CD14-positive monocyte (primary cell): ENCODE measurements around the gene PELI2. TPM values are rescaled to one million over a fixed set of nuclear protein-coding genes. Genes with fewer than 3 reads are reported as not detected.

Source experiments
- DNase-seq, 3 donors: peaks; one replicate each; pipeline ENCODE4 v3.0.0-alpha.2; 2011 to 2022
- H2AFZ ChIP-seq: 2 replicates; pipeline ENCODE4 v1.6.0; 2012; ENCODE audit warnings: mild to moderate bottlenecking, low read depth, low read length, inconsistent platforms; ENCODE audit not compliant: insufficient read depth, poor library complexity, severe bottlenecking
- H3K27ac ChIP-seq, 2 donors: 1 replicate in 1 of 2; 2 replicates in 1 of 2; pipeline ENCODE4 v1.5.1; 2012 to 2013; ENCODE audit warnings: low read length in 2 of 2, control low read depth in 1 of 2, inconsistent platforms in 1 of 2, low read depth in 1 of 2, mild to moderate bottlenecking in 1 of 2
- H3K27me3 ChIP-seq, 2 donors: one replicate each; pipeline versions ENCODE4 v1.6.0 to v1.6.1; 2011 to 2013; ENCODE audit warnings: low read length in 2 of 2; ENCODE audit not compliant: control insufficient read depth in 2 of 2, insufficient read depth in 2 of 2
- H3K36me3 ChIP-seq, 2 donors: replicated peaks in 1 of 2; 1 replicate in 1 of 2; 2 replicates in 1 of 2; pipeline versions ENCODE4 v1.5.1 to v1.6.1; 2012 to 2013; ENCODE audit warnings: low read length in 2 of 2, control low read depth in 1 of 2, inconsistent platforms in 1 of 2, mild to moderate bottlenecking in 1 of 2; ENCODE audit not compliant: insufficient read depth in 2 of 2, control insufficient read depth in 1 of 2
- H3K4me1 ChIP-seq, 2 donors: 1 replicate in 1 of 2; 2 replicates in 1 of 2; pipeline versions ENCODE4 v1.5.1 to v1.6.1; 2012 to 2013; ENCODE audit warnings: low read length in 2 of 2, control low read depth in 1 of 2, inconsistent platforms in 1 of 2, mild to moderate bottlenecking in 1 of 2, moderate library complexity in 1 of 2; ENCODE audit not compliant: insufficient read depth in 2 of 2, control insufficient read depth in 1 of 2
- H3K4me2 ChIP-seq: replicated peaks from 2 replicates; pipeline ENCODE3; 2012; ENCODE audit warnings: low read length, moderate library complexity, mild to moderate bottlenecking; ENCODE audit not compliant: poor library complexity, severe bottlenecking; ENCODE audit errors: extremely low read depth
- H3K4me3 ChIP-seq, 3 experiments: fragments of 200-600 bp in 1 of 3; sonication (generic) in 1 of 3; replicated peaks in 1 of 3; 1 replicate in 2 of 3; 2 replicates in 1 of 3; pipeline ENCODE4 v1.5.1; 2011 to 2013; ENCODE audit warnings: low read length in 3 of 3, mild to moderate bottlenecking in 3 of 3, control low read depth in 2 of 3, low read depth in 2 of 3, inconsistent platforms in 1 of 3, moderate library complexity in 1 of 3
- H3K79me2 ChIP-seq: 2 replicates; pipeline ENCODE4 v1.6.0; 2012; ENCODE audit warnings: mild to moderate bottlenecking, control low read depth, inconsistent platforms, low read length, moderate library complexity; ENCODE audit not compliant: insufficient read depth
- H3K9ac ChIP-seq: 2 replicates; pipeline ENCODE4 v1.6.0; 2017; ENCODE audit warnings: low read length, mild to moderate bottlenecking; ENCODE audit not compliant: insufficient read depth, poor library complexity, severe bottlenecking
- H3K9me3 ChIP-seq, 2 donors: replicated peaks in 1 of 2; 1 replicate in 1 of 2; 2 replicates in 1 of 2; pipeline versions ENCODE4 v1.5.1 to v1.6.1; 2012 to 2013; ENCODE audit warnings: low read length in 2 of 2, control low read depth in 1 of 2; ENCODE audit not compliant: control insufficient read depth in 1 of 2, insufficient read depth in 1 of 2
- H4K20me1 ChIP-seq: 2 replicates; pipeline ENCODE4 v1.6.0; 2012; ENCODE audit warnings: mild to moderate bottlenecking, low read length, control low read depth, moderate library complexity; ENCODE audit not compliant: insufficient read depth
- H3K27ac Mint-ChIP-seq, 7 donors: one replicate each; pipeline ENCODE4 v1.8.0; 2020; ENCODE audit warnings: mild to moderate bottlenecking in 7 of 7, mixed read lengths in 7 of 7, moderate library complexity in 6 of 7, inconsistent platforms in 2 of 7
- H3K27me3 Mint-ChIP-seq, 3 donors: one replicate each; pipeline ENCODE4 v1.8.0; 2021 to 2022; ENCODE audit warnings: low read depth in 3 of 3, mild to moderate bottlenecking in 3 of 3, mixed read lengths in 3 of 3, moderate library complexity in 3 of 3, inconsistent platforms in 1 of 3
- H3K36me3 Mint-ChIP-seq, 2 donors: one replicate each; pipeline ENCODE4 v1.8.0; 2020; ENCODE audit warnings: mixed read lengths in 2 of 2, inconsistent platforms in 1 of 2, mild to moderate bottlenecking in 1 of 2
- H3K4me1 Mint-ChIP-seq: one replicate; pipeline ENCODE4 v1.8.0; 2020; ENCODE audit warnings: mild to moderate bottlenecking, mixed read lengths
- H3K4me3 Mint-ChIP-seq, 2 donors: one replicate each; pipeline ENCODE4 v1.8.0; 2020; ENCODE audit warnings: mild to moderate bottlenecking in 2 of 2, mixed read lengths in 2 of 2, moderate library complexity in 1 of 2
- H3K9me3 Mint-ChIP-seq, 7 donors: one replicate each; pipeline ENCODE4 v1.8.0; 2020 to 2022; ENCODE audit warnings: mixed read lengths in 7 of 7, mild to moderate bottlenecking in 6 of 7, moderate library complexity in 6 of 7, inconsistent platforms in 2 of 7
- CTCF ChIP-seq: fragments of 200-600 bp; IDR thresholded peaks from one replicate; pipeline ENCODE4 v1.8.0; 2022; ENCODE audit warnings: antibody characterized with exemption, mild to moderate bottlenecking
- WGBS: methylation state at CpG from one replicate; pipeline ENCODE4 v1.1.5; 2013; ENCODE audit warnings: missing lambda C conversion rate; ENCODE audit not compliant: insufficient coverage; 5-methylcytosine and 5-hydroxymethylcytosine counted together
- intact Hi-C, 2 donors: fragments of 100-400 bp; cut with micrococcal nuclease; formaldehyde crosslinking; loops; one replicate each; pipeline versions ENCODE4 v1.15.0 to v1.15.1; 2023
- polyA plus RNA-seq, 3 donors: library from polyadenylated mRNA; depleted of rRNA in 1 of 3; unstranded in 2 of 3; stranded (reverse) in 1 of 3; fragments of 300-500 nt in 2 of 3; fragments of >200 nt in 1 of 3; fragmentation: Illumina TruSeq in 2 of 3; gene quantifications; 1 replicate in 2 of 3; 2 replicates in 1 of 3; pipeline ENCODE4 v1.2.3, GENCODE V29; 2012 to 2021

PELI2 gene
- polyA plus RNA-seq, 3 donors, result 10.1 to 35.8 (median 12.5) TPM

DNA sequence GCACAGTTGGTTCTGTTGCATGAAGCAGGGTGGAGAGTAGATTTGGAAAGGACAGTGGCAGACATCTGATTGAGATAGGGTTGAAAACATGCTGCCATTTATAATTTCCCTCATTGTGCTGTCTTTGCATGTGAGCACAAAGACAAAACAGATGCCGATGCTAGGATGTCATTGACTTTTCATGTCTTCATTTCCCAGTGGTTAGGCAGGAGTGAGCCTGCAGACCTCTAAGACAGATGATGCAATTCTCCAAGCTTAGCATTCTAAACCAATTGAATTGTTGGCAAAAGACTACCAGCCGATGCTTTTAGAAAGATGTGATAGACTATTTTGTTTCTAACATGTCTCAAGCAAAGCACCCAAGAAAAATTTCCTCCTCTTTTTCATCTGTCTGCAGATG, 37.1 kb upstream of the PELI2 start:
- Histone ChIP-seq H3K9ac (no peak overlapping the region), H2AFZ (no peak overlapping the region), H3K79me2 (no peaks in the 10 kb centered on the region), H3K36me3 (no peaks in the 10 kb centered on the region), H3K4me1 (peaks cover 0 to 7% of the 10 kb centered on the region in 2 donors), H3K27ac (no peak overlapping the region), H3K4me3 (no peak overlapping the region), H3K27me3 (no peaks in the 10 kb centered on the region), H3K4me2 (no peak overlapping the region), H3K9me3 (no peaks in the 10 kb centered on the region), H4K20me1 (no peaks in the 10 kb centered on the region)
- H3K27me3 Mint-ChIP-seq, result peaks cover 0 to 2% (median 1%) of the 10 kb centered on the region in 3 donors
- WGBS, result 100% methylated on average over 1 of the region's 2 CpGs
- intact Hi-C loops, result no loop called here
- peaks cover 10% of the 10 kb centered on the region for H3K4me1 Mint-ChIP-seq
- no peak overlapping the region for H3K4me3 Mint-ChIP-seq
- no peaks in the 10 kb centered on the region for H3K36me3 Mint-ChIP-seq
- no peak for TF ChIP-seq CTCF
- no peaks in the 10 kb centered on the region for H3K9me3 Mint-ChIP-seq
- no peak overlapping the region for H3K27ac Mint-ChIP-seq
- no peak for DNase-seq

DNA sequence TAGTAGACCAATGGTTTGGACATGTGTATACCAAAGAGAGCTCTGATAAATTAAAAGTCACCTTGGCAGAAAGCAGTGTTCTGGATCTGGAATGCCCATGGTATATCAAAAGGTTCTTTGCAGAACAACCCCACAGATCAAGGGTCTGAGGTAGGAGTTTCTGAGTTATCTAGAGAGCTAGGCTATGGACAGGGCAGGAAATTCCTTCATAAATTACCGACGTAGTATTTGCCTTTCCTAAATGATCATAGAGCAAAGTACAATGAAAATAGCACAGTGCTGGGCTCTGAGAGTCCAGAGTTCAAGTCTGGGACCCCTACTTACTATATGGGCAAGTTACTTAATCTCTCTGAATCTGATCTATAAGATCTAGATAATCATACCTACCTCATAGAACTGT, 35.3 kb upstream of the PELI2 start:
- H3K79me2 ChIP-seq, result no peaks in the 10 kb centered on the region
- no peak overlapping the region for H3K4me3 ChIP-seq
- no peaks in the 10 kb centered on the region for H3K27me3 ChIP-seq
- H3K27ac Mint-ChIP-seq, result no peak overlapping the region
- peaks cover 0 to 2% (median 1%) of the 10 kb centered on the region in 3 donors for H3K27me3 Mint-ChIP-seq
- H3K4me3 Mint-ChIP-seq, result no peak overlapping the region
- no peaks in the 10 kb centered on the region for H3K9me3 Mint-ChIP-seq
- H4K20me1 ChIP-seq, result no peaks in the 10 kb centered on the region
- WGBS, result no CpG with 5 or more reads among the region's 2 CpGs
- peaks cover 0 to 7% of the 10 kb centered on the region in 2 donors for H3K4me1 ChIP-seq
- no peak overlapping the region for H2AFZ ChIP-seq
- no peak overlapping the region for H3K9ac ChIP-seq
- no peak for TF ChIP-seq CTCF
- no peak for DNase-seq
- no peaks in the 10 kb centered on the region for H3K9me3 ChIP-seq
- intact Hi-C loops, result no loop called here
- H3K4me1 Mint-ChIP-seq, result peaks cover 10% of the 10 kb centered on the region
- no peaks in the 10 kb centered on the region for H3K36me3 ChIP-seq
- H3K36me3 Mint-ChIP-seq, result no peaks in the 10 kb centered on the region
- H3K4me2 ChIP-seq, result no peak overlapping the region
- no peak overlapping the region for H3K27ac ChIP-seq
